ENCODE measurements around the gene RCBTB1.

- TF ChIP-seq SP1 (IDR thresholded peaks at IDR 0.05) (no peak), SUZ12 (IDR thresholded peaks at IDR 0.05) (no peak), ELF4 (IDR thresholded peaks at IDR 0.05) (no peak), HDGF (IDR thresholded peaks at IDR 0.05; ENCODE audit: borderline replicate concordance) (no peak), FOXM1 (IDR thresholded peaks at IDR 0.05; ENCODE audit: borderline replicate concordance) (no peak), TARDBP (IDR thresholded peaks at IDR 0.05) (no peak), NFRKB (IDR thresholded peaks at IDR 0.05) (no peak), CTBP1 (IDR thresholded peaks at IDR 0.05; ENCODE audit: borderline replicate concordance) (no peak), LEF1 (IDR thresholded peaks at IDR 0.05; ENCODE audit: borderline replicate concordance) (no peak), FOXK2 (IDR thresholded peaks at IDR 0.05) (no peak), ZNF384 (IDR thresholded peaks at IDR 0.05) (no peak), PKNOX1 (IDR thresholded peaks at IDR 0.05) (no peak), FOXA1 (IDR thresholded peaks at IDR 0.05) (no peak)
Observed at GRCh38 chr13:49586717-49587116, 1.4 kb upstream of the RCBTB1 start.
